CD4-positive, alpha-beta T cell (primary cell): ENCODE data around the gene ZNF692. TPM values are rescaled to one million over a fixed set of nuclear protein-coding genes. Genes with fewer than 3 reads are reported as not detected.

Experiments used
- ATAC-seq: fragments of 200-7000 bp; cut with Tn5 transposase; one replicate; pipeline ENCODE4 v1.10.0; 2022; ENCODE audit warnings: mild to moderate bottlenecking; ENCODE audit not compliant: poor library complexity
- CTCF ChIA-PET: fragments of 350-600 bp; sonication (Branson Sonifier 250); formaldehyde crosslinking; loops from one replicate; lab custom pipeline; 2021; ENCODE audit warnings: antibody characterized with exemption, inconsistent platforms; lab: Charles Lee
- POLR2A ChIA-PET: fragments of 350-600 bp; sonication (Branson Sonifier 250); formaldehyde crosslinking; loops from one replicate; lab custom pipeline; 2021; ENCODE audit warnings: antibody characterized with exemption, inconsistent platforms; lab: Charles Lee
- DNase-seq, 14 experiments: peaks; one replicate each; pipeline ENCODE4 v3.0.0-alpha.2; 2013 to 2020; ENCODE audit warnings: mixed read lengths in 2 of 14
- H3K27ac ChIP-seq, 2 donors: one replicate each; pipeline versions ENCODE4 v1.5.1 to v1.7.0; 2013; ENCODE audit warnings: low read length in 2 of 2, low read depth in 1 of 2, mild to moderate bottlenecking in 1 of 2
- H3K27me3 ChIP-seq, 2 experiments: 1 replicate in 1 of 2; 2 replicates in 1 of 2; pipeline versions ENCODE4 v1.6.1 to v1.7.0; 2013; ENCODE audit warnings: low read length in 2 of 2, control low read depth in 1 of 2, mild to moderate bottlenecking in 1 of 2, moderate library complexity in 1 of 2; ENCODE audit not compliant: insufficient read depth in 2 of 2, control insufficient read depth in 1 of 2
- H3K36me3 ChIP-seq: one replicate; pipeline ENCODE4 v1.6.1; 2013; ENCODE audit warnings: low read length, control low read depth; ENCODE audit not compliant: insufficient read depth
- H3K4me1 ChIP-seq: one replicate; pipeline ENCODE4 v1.6.1; 2013; ENCODE audit warnings: low read length, control low read depth; ENCODE audit not compliant: insufficient read depth
- H3K4me3 ChIP-seq: one replicate; pipeline ENCODE4 v1.5.1; 2013; ENCODE audit warnings: mild to moderate bottlenecking, low read length, moderate library complexity
- H3K9me3 ChIP-seq, 2 experiments: 1 replicate in 1 of 2; 2 replicates in 1 of 2; pipeline versions ENCODE4 v1.6.1 to v1.7.0; 2013; ENCODE audit warnings: low read length in 2 of 2, mild to moderate bottlenecking in 2 of 2, control low read depth in 1 of 2, moderate library complexity in 1 of 2; ENCODE audit not compliant: control insufficient read depth in 1 of 2, insufficient read depth in 1 of 2
- H3K27ac Mint-ChIP-seq: one replicate; pipeline ENCODE4 v1.8.0; 2020; ENCODE audit warnings: mixed read lengths
- H3K27me3 Mint-ChIP-seq: one replicate; pipeline ENCODE4 v1.8.0; 2021; ENCODE audit warnings: mixed read lengths
- H3K36me3 Mint-ChIP-seq: one replicate; pipeline ENCODE4 v1.8.0; 2021; ENCODE audit warnings: low read depth, mixed read lengths
- H3K4me1 Mint-ChIP-seq: one replicate; pipeline ENCODE4 v1.8.0; 2021; ENCODE audit warnings: low read depth, mixed read lengths
- H3K4me3 Mint-ChIP-seq: one replicate; pipeline ENCODE4 v1.8.0; 2020; ENCODE audit warnings: mild to moderate bottlenecking, mixed read lengths
- H3K9me3 Mint-ChIP-seq: one replicate; pipeline ENCODE4 v1.8.0; 2020; ENCODE audit warnings: mixed read lengths
- CTCF ChIP-seq: fragments of 200-600 bp; IDR thresholded peaks from one replicate; pipeline ENCODE4 v1.8.0; 2022; ENCODE audit warnings: antibody characterized with exemption, mild to moderate bottlenecking
- intact Hi-C, 2 experiments: fragments of 100-400 bp; cut with DNase I in 1 of 2; cut with micrococcal nuclease in 1 of 2; formaldehyde crosslinking; loops; one replicate each; pipeline versions ENCODE4 v1.15.1 to v1.9.0; 2023 to 2025; cut with DNase I, micrococcal nuclease
- total RNA-seq, 174 experiments: library from RNA in 2 of 174; stranded (reverse) in 2 of 174; gene quantifications; one replicate each; pipeline ENCODE4 v1.2.3 and lab custom pipeline; 2021 to 2026

The ZNF692 gene
- total RNA-seq, 2 experiments from 2014 or later = 23.3 to 27.3 TPM

- Histone ChIP-seq H3K4me1 (peaks cover 22% of the 10 kb centered on the region), H3K27ac (peak overlapping the region; percentile 52 to 79), H3K4me3 (peak overlapping the region; percentile 71), H3K36me3 (no peaks in the 10 kb centered on the region), H3K9me3 (no peaks in the 10 kb centered on the region), H3K27me3 (no peaks in the 10 kb centered on the region)
- Mint-ChIP-seq H3K9me3 (peaks cover 2% of the 10 kb centered on the region), H3K36me3 (peaks cover 20% of the 10 kb centered on the region), H3K4me1 (peaks cover 35% of the 10 kb centered on the region), H3K27me3 (peaks cover 14% of the 10 kb centered on the region), H3K27ac (peak overlapping the region; percentile 99), H3K4me3 (peak overlapping the region; percentile 99)
- DNase-seq (peak in 13 of 14 experiments; percentile 71 to 91 (median 79)), ATAC-seq (peak; percentile 68)
- CTCF ChIA-PET = interaction anchor here (0.6 kb wide), 1 partner anchor 15 kb away, joined by 4 read pairs; the partner anchor contains the start of gene ZNF692
- POLR2A ChIA-PET = interaction anchor here (1.1 to 3.6 kb wide), 8 partner anchors 12 to 48 kb away, joined by 3 to 37 read pairs (median 12); partner anchors contain the start of genes PGBD2, SH3BP5L, ZNF672 and ZNF692
- TF ChIP-seq CTCF = no peak
- intact Hi-C loops = loop anchor here (1.0 to 2.0 kb wide), 5 partner anchors 11 to 48 kb away; partner anchors contain the start of genes PGBD2 (in 2 of the 2) and ZNF692 (in 2 of the 2)
Measured at GRCh38 chr1:248873993-248874533, 15.2 kb upstream of the ZNF692 start.

- POLR2A ChIA-PET = interaction anchor here (0.7 to 3.6 kb wide), 9 partner anchors 8 to 48 kb away, joined by 3 to 37 read pairs (median 6); partner anchors contain the start of genes PGBD2, SH3BP5L, ZNF672 and ZNF692
- Histone ChIP-seq H3K4me3 (peak overlapping the region; percentile 71), H3K9me3 (no peaks in the 10 kb centered on the region), H3K27me3 (no peaks in the 10 kb centered on the region), H3K27ac (peak overlapping the region; percentile 52 to 79), H3K36me3 (no peaks in the 10 kb centered on the region), H3K4me1 (peaks cover 22% of the 10 kb centered on the region)
- no peak for TF ChIP-seq CTCF
- DNase-seq = peak; percentile 77 to 95 (median 91)
- peak; percentile 75 for ATAC-seq
- H3K9me3 Mint-ChIP-seq = peaks cover 2% of the 10 kb centered on the region
- CTCF ChIA-PET = interaction anchor here (0.6 to 1.3 kb wide), 2 partner anchors 15 to 66 kb away, joined by 3 to 4 read pairs; partner anchors contain the start of gene ZNF692
- peaks cover 35% of the 10 kb centered on the region for H3K4me1 Mint-ChIP-seq
- H3K4me3 Mint-ChIP-seq = peak overlapping the region; percentile 99
- peak overlapping the region; percentile 99 for H3K27ac Mint-ChIP-seq
- peaks cover 14% of the 10 kb centered on the region for H3K27me3 Mint-ChIP-seq
- H3K36me3 Mint-ChIP-seq = peaks cover 20% of the 10 kb centered on the region
- intact Hi-C loops = loop anchor here in 1 of 2 experiments (1.0 kb wide), 1 partner anchor 10 kb away; no protein-coding TSS in a partner anchor
Measured at GRCh38 chr1:248873409-248873992, 14.6 kb upstream of the ZNF692 start.

- peak in 6 of 14 experiments; percentile 16 to 63 (median 32) for DNase-seq
- H3K9me3 ChIP-seq = no peaks in the 10 kb centered on the region
- H3K4me3 ChIP-seq = peak overlapping the region; percentile 71
- peak overlapping the region; percentile 52 to 79 for H3K27ac ChIP-seq
- H3K9me3 Mint-ChIP-seq = peaks cover 2% of the 10 kb centered on the region
- intact Hi-C loops = loop anchor here in 1 of 2 experiments (1.0 kb wide), 1 partner anchor 10 kb away; no protein-coding TSS in a partner anchor
- peaks cover 35% of the 10 kb centered on the region for H3K4me1 Mint-ChIP-seq
- ChIA-PET CTCF (interaction anchor here (1.3 kb wide), 1 partner anchor 66 kb away, joined by 3 read pairs; no protein-coding TSS in a partner anchor), POLR2A (interaction anchor here (0.7 to 3.6 kb wide), 6 partner anchors 8 to 47 kb away, joined by 3 to 37 read pairs (median 26); partner anchors contain the start of genes PGBD2, SH3BP5L, ZNF672 and ZNF692)
- ATAC-seq = peak; percentile 25
- peaks cover 20% of the 10 kb centered on the region for H3K36me3 Mint-ChIP-seq
- H3K27me3 ChIP-seq = no peaks in the 10 kb centered on the region
- no peaks in the 10 kb centered on the region for H3K36me3 ChIP-seq
- H3K4me3 Mint-ChIP-seq = peak overlapping the region; percentile 99
- H3K4me1 ChIP-seq = peaks cover 22% of the 10 kb centered on the region
- H3K27me3 Mint-ChIP-seq = peaks cover 14% of the 10 kb centered on the region
- TF ChIP-seq CTCF = no peak
- H3K27ac Mint-ChIP-seq = peak overlapping the region; percentile 99
Measured at GRCh38 chr1:248872752-248873408, 14.0 kb upstream of the ZNF692 start.
